ENCODE measurements around the gene CD7.
A peak's percentile ranks its signal among the peaks of the same experiment; 100 is the strongest.
"Not testable (repeated sequence)": the region's sequence is repeated elsewhere in the genome, so short reads cannot be mapped to it uniquely, and the experiment has no call there.

Gene CD7

GRCh38 chr17:82348434-82348833 is 31.0 kb upstream of the CD7 start:
- H3K4me3 ChIP-seq: no peak overlapping the region
- peak overlapping the region in 2 of 21 experiments; percentile 0 to 52 for H3K27ac ChIP-seq

GRCh38 chr17:82347994-82348393 is 30.6 kb upstream of the CD7 start:
- H3K27ac ChIP-seq: peak overlapping the region in 1 of 21 experiments; percentile 0

GRCh38 chr17:82346342-82347300 is 29.2 kb upstream of the CD7 start:
- Histone ChIP-seq H3K27ac (no peak overlapping the region), H3K4me3 (no peak overlapping the region)

More at GRCh38 chr17:82347994-82348393, 30.6 kb upstream of the CD7 start:
- not testable (repeated sequence) for H3K4me3 ChIP-seq

- H3K4me3 ChIP-seq: no peak overlapping the region
- no peak overlapping the region for H3K27ac ChIP-seq
Measured at GRCh38 chr17:82345151-82345976, 28.0 kb upstream of the CD7 start.

GRCh38 chr17:82344175-82344907 is 26.9 kb upstream of the CD7 start:
- Histone ChIP-seq H3K27ac (no peak overlapping the region), H3K4me3 (no peak overlapping the region)

GRCh38 chr17:82343560-82343959 is 26.2 kb upstream of the CD7 start:
- Histone ChIP-seq H3K4me3 (no peak overlapping the region), H3K27ac (no peak overlapping the region)

- Histone ChIP-seq H3K27ac (no peak overlapping the region), H3K4me3 (no peak overlapping the region)
Measured at GRCh38 chr17:82342361-82343079, 25.1 kb upstream of the CD7 start.

- Histone ChIP-seq H3K4me3 (peak overlapping the region in 5 of 7 experiments; percentile 5 to 30 (median 11)), H3K27ac (peak overlapping the region in 4 of 21 experiments; percentile 38 to 52 (median 40))
Measured at GRCh38 chr17:82339634-82340580, 22.5 kb upstream of the CD7 start.

GRCh38 chr17:82338858-82339633 is 21.6 kb upstream of the CD7 start:
- H3K27ac ChIP-seq: peak overlapping the region in 12 of 21 experiments; percentile 17 to 67 (median 40)

GRCh38 chr17:82334622-82335394 is 17.4 kb upstream of the CD7 start:
- H3K27ac ChIP-seq: peak overlapping the region; percentile 34 to 88 (median 65)

More at GRCh38 chr17:82338858-82339633, 21.6 kb upstream of the CD7 start:
- H3K4me3 ChIP-seq: peak overlapping the region in 5 of 7 experiments; percentile 5 to 30 (median 11)

GRCh38 chr17:82334204-82334621 is 16.8 kb upstream of the CD7 start:
- Histone ChIP-seq H3K4me3 (peak overlapping the region; percentile 38 to 54 (median 45)), H3K27ac (peak overlapping the region in 20 of 21 experiments; percentile 42 to 88 (median 65))

More at GRCh38 chr17:82334622-82335394, 17.4 kb upstream of the CD7 start:
- peak overlapping the region; percentile 24 to 54 (median 44) for H3K4me3 ChIP-seq

- peak within 1 kb of the TSS; percentile 38 to 54 (median 45) for H3K4me3 ChIP-seq
- peak within 1 kb of the TSS; percentile 34 to 88 (median 64) for H3K27ac ChIP-seq
Measured at GRCh38 chr17:82333279-82334171, 16.1 kb upstream of the CD7 start, which contains the start of gene SECTM1. Gene SECTM1 (minus strand): TSS chr17:82333766. CDS start chr17:82327240, 6,526 bp downstream.

GRCh38 chr17:82332669-82333278 is 15.4 kb upstream of the CD7 start:
- Histone ChIP-seq H3K27ac (peak overlapping the region in 19 of 21 experiments; percentile 10 to 88 (median 64)), H3K4me3 (peak overlapping the region; percentile 38 to 54 (median 45))

- Histone ChIP-seq H3K27ac (no peak overlapping the region), H3K4me3 (peak overlapping the region in 1 of 7 experiments; percentile 54)
Measured at GRCh38 chr17:82331345-82331939, 14.0 kb upstream of the CD7 start.

All from skin epidermis (tissue), 12 donors.